Endothelial cell of umbilical vein (primary cell): ENCODE results near the gene PDCD1. TPM values are rescaled to one million over a fixed set of nuclear protein-coding genes. Genes with fewer than 3 reads are reported as not detected.

Source experiments
- BruUV-seq: library from RNA; stranded (reverse); fragments of 400-500 nt; replicated peaks from 2 replicates; lab custom pipeline; 2021; lab: Mats Ljungman, UMichigan
- CTCF ChIA-PET: fragments of 300-600, 350-600 bp; sonication (Branson Sonifier 250); formaldehyde crosslinking; loops from one replicate; lab custom pipeline; 2021; ENCODE audit warnings: antibody characterized with exemption, inconsistent platforms; lab: Charles Lee
- POLR2A ChIA-PET: fragments of 300-600, 350-600 bp; sonication (Branson Sonifier 250); formaldehyde crosslinking; loops from one replicate; lab custom pipeline; 2021; ENCODE audit warnings: antibody characterized with exemption, inconsistent platforms; lab: Charles Lee
- DNase-seq: peaks from one replicate; pipeline ENCODE4 v3.0.0-alpha.2; 2011; ENCODE audit warnings: low read depth, low spot score
- FAIRE-seq: peaks from 2 replicates; lab custom pipeline; 2011; peaks lifted over from hg19 to GRCh38; lab: Jason Lieb, UNC
- H2AFZ ChIP-seq: 2 replicates; pipeline ENCODE4 v1.6.0; 2012; ENCODE audit warnings: low read depth, low read length, control low read depth, inconsistent platforms
- H3K27ac ChIP-seq: 2 replicates; pipeline ENCODE4 v1.5.1; 2011; ENCODE audit warnings: low read depth, mild to moderate bottlenecking, control low read depth, low read length, moderate library complexity; ENCODE audit not compliant: insufficient read depth
- H3K27me3 ChIP-seq, 2 experiments: 2 replicates each; pipeline versions ENCODE4 v1.6.0 to v1.6.1; 2011; ENCODE audit warnings: low read length in 2 of 2, mixed read lengths in 1 of 2; ENCODE audit not compliant: control insufficient read depth in 2 of 2, insufficient read depth in 2 of 2
- H3K36me3 ChIP-seq, 2 experiments: 2 replicates in 1 of 2; 3 replicates in 1 of 2; pipeline ENCODE4 v1.5.1; 2011; ENCODE audit warnings: low read length in 2 of 2, mild to moderate bottlenecking in 1 of 2, moderate library complexity in 1 of 2; ENCODE audit not compliant: control insufficient read depth in 2 of 2, insufficient read depth in 2 of 2; ENCODE audit errors: extremely low read depth in 1 of 2
- H3K4me1 ChIP-seq: 3 replicates; pipeline ENCODE4 v1.5.1; 2011; ENCODE audit warnings: mild to moderate bottlenecking, low read length; ENCODE audit not compliant: control insufficient read depth, insufficient read depth; ENCODE audit errors: extremely low read depth
- H3K4me2 ChIP-seq: 2 replicates; pipeline ENCODE4 v1.6.1; 2011; ENCODE audit warnings: low read length, control low read depth, mixed read lengths; ENCODE audit not compliant: insufficient read depth
- H3K4me3 ChIP-seq, 3 experiments: fragments of 200-600 bp in 1 of 3; sonication (generic), shearing (Covaris generic) in 1 of 3; replicated peaks in 1 of 3; 2 replicates each; pipeline ENCODE4 v1.5.1; 2011 to 2016; ENCODE audit warnings: control low read depth in 3 of 3, low read length in 3 of 3, mild to moderate bottlenecking in 2 of 3, inconsistent platforms in 1 of 3, low read depth in 1 of 3, moderate library complexity in 1 of 3; ENCODE audit not compliant: insufficient read depth in 1 of 3
- H3K79me2 ChIP-seq: 2 replicates; pipeline ENCODE4 v1.6.0; 2012; ENCODE audit warnings: low read length, inconsistent platforms; ENCODE audit not compliant: control insufficient read depth, insufficient read depth
- H3K9ac ChIP-seq: replicated peaks from 2 replicates; pipeline ENCODE3; 2011; ENCODE audit warnings: low read length, control low read depth; ENCODE audit not compliant: insufficient read depth; ENCODE audit errors: extremely low read depth
- H3K9me1 ChIP-seq: replicated peaks from 3 replicates; pipeline ENCODE4 v1.6.0; 2011; ENCODE audit warnings: mild to moderate bottlenecking, low read length; ENCODE audit not compliant: control insufficient read depth, insufficient read depth; ENCODE audit errors: extremely low read depth
- H3K9me3 ChIP-seq: replicated peaks from 2 replicates; pipeline ENCODE4 v1.5.1; 2012; ENCODE audit warnings: low read length, inconsistent platforms; ENCODE audit not compliant: control insufficient read depth, insufficient read depth
- H4K20me1 ChIP-seq: replicated peaks from 2 replicates; pipeline ENCODE3; 2011; ENCODE audit warnings: mild to moderate bottlenecking, low read length; ENCODE audit not compliant: control insufficient read depth, insufficient read depth; ENCODE audit errors: extremely low read depth
- CTCF ChIP-seq, 2 donors: IDR thresholded peaks; 1 replicate in 1 of 2; 2 replicates in 1 of 2; pipeline ENCODE4 v1.5.1; 2011; ENCODE audit warnings: low read length in 2 of 2, mild to moderate bottlenecking in 2 of 2, moderate library complexity in 2 of 2, control low read depth in 1 of 2, inconsistent platforms in 1 of 2, low read depth in 1 of 2; ENCODE audit not compliant: insufficient read depth in 1 of 2; ENCODE audit errors: extremely low read depth in 1 of 2
- EZH2 ChIP-seq: IDR thresholded peaks from 2 replicates; pipeline ENCODE4 v1.6.1; 2012; ENCODE audit warnings: borderline replicate concordance, low read depth, mild to moderate bottlenecking, moderate library complexity, low read length, inconsistent platforms; ENCODE audit not compliant: severe bottlenecking
- FOS ChIP-seq: IDR thresholded peaks from 2 replicates; pipeline ENCODE4 v1.6.1; 2011; ENCODE audit warnings: mild to moderate bottlenecking, low read length, moderate library complexity, borderline replicate concordance; ENCODE audit not compliant: insufficient read depth
- GATA2 ChIP-seq: IDR thresholded peaks from 2 replicates; pipeline ENCODE4 v1.7.0; 2011; ENCODE audit warnings: low read depth, mild to moderate bottlenecking, moderate library complexity, mixed read lengths, low read length; ENCODE audit not compliant: insufficient read length, insufficient read depth
- JUN ChIP-seq: IDR thresholded peaks from 2 replicates; pipeline ENCODE4 v1.6.1; 2011; ENCODE audit warnings: borderline replicate concordance, low read depth; ENCODE audit not compliant: insufficient read length, insufficient read depth
- MYC ChIP-seq: IDR thresholded peaks from one replicate; pipeline ENCODE4 v1.6.1; 2011; ENCODE audit warnings: mild to moderate bottlenecking, low read depth, low read length
- POLR2A ChIP-seq: IDR thresholded peaks from 2 replicates; pipeline ENCODE4 v1.6.1; 2012; ENCODE audit warnings: low read depth, mild to moderate bottlenecking, control low read depth, low read length
- POLR2AphosphoS5 ChIP-seq: IDR thresholded peaks from 2 replicates; pipeline ENCODE4 v1.6.1; 2012; ENCODE audit warnings: low read depth, mild to moderate bottlenecking, control low read depth, low read length, moderate library complexity; ENCODE audit not compliant: insufficient read depth
- dilution Hi-C: fragments of 300-500 bp; cut with MboI; formaldehyde crosslinking; loops from one replicate; pipeline ENCODE4 v1.15.0; 2019; ENCODE audit warnings: low sequenced_read_pairs; ENCODE audit not compliant: extremely low pct_ligation_motif_present
- intact Hi-C: fragments of 100-400 bp; cut with micrococcal nuclease; formaldehyde crosslinking; loops from one replicate; pipeline ENCODE4 v1.10.0; 2022
- polyA plus RNA-seq, 4 experiments: library from polyadenylated mRNA; depleted of rRNA in 3 of 4; stranded (reverse) in 3 of 4; unstranded in 1 of 4; fragments of >200 nt; gene quantifications; 2 replicates each; pipeline versions ENCODE4 v1.2.1 to v1.2.3, GENCODE V29; 2011 to 2012; ENCODE audit warnings: missing spikeins in 1 of 4
- total RNA-seq: library from RNA; stranded (reverse); gene quantifications from 2 replicates; pipeline ENCODE4 v1.2.3, GENCODE V29; 2021
- TF ChIP-seq, protein P1 (sequence below): IDR thresholded peaks from 2 replicates; pipeline ENCODE4 v1.6.1; 2011; ENCODE audit not compliant: insufficient read depth, insufficient read length

The PDCD1 gene
- total and polyA plus RNA-seq, 2 donors (not counting 3 experiments of a cell fraction or from before 2014, with no cell fraction given), result not detected

DNA sequence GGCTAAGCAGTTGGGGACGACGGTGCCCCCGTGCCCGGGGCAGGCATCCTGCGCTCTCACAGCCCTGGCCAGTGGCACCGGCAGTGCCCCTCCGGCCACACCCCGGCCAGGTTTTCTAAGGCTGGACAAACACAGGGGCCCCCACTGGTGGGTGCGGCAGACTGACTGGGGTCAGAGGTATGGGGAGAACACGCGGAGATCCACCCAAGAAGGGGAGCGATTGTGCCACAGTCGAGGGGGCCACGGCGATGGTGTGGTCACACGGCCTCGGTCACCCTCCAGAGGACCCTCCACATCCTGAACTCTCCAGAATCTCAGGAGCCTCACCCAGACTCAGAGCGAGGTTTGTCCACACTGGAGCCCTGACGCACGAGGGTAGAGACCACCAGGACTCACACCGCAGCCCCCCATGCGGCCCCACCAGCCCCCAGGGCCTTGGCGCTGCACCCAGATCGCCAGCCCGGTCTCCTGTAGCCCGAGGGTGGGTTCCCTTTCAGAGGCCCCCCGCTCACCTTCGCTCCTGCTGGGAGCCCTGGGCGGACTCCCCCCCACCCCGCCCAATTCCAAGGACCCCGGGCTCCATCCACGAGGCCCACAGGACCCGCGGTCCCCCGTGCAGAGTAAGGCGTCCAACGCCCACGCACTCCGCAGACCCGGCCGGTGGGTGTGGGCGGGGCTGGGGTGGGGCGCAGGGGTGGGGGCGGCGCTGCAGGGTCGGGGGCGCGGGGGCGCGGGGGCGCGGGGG lies 15.2 kb downstream of the PDCD1 start:
- Histone ChIP-seq H3K9me3 (no peaks in the 10 kb centered on the region), H2AFZ (no peak overlapping the region), H3K27me3 (peaks cover 4 to 6% of the 10 kb centered on the region in 2 experiments), H3K9me1 (no peaks in the 10 kb centered on the region), H3K27ac (no peak overlapping the region), H3K79me2 (no peaks in the 10 kb centered on the region), H3K36me3 (no peaks in the 10 kb centered on the region), H3K9ac (no peak overlapping the region), H4K20me1 (no peaks in the 10 kb centered on the region), H3K4me2 (no peak overlapping the region), H3K4me1 (peaks cover 7% of the 10 kb centered on the region), H3K4me3 (no peak overlapping the region)
- TF ChIP-seq CTCF (IDR thresholded peaks at IDR 0.05; ENCODE audit: extremely low read depth in 1 of 2, insufficient read depth in 1 of 2, low read depth in 1 of 2, low read length in 2 of 2), result no peak
- no peak for TF ChIP-seq POLR2A
- no peak for TF ChIP-seq MYC
- TF ChIP-seq, protein P1, sequence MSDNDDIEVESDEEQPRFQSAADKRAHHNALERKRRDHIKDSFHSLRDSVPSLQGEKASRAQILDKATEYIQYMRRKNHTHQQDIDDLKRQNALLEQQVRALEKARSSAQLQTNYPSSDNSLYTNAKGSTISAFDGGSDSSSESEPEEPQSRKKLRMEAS, result no peak
- TF ChIP-seq JUN, result no peak
- TF ChIP-seq FOS, result no peak
- TF ChIP-seq POLR2AphosphoS5, result no peak
- no peak for TF ChIP-seq EZH2
- no peak for TF ChIP-seq GATA2
- FAIRE-seq (no peak), DNase-seq (no peak)
- no TSS peak for BruUV-seq
- CTCF ChIA-PET, result no interaction called here
- intact Hi-C loops, result no loop called here
- dilution Hi-C loops, result no loop called here
- POLR2A ChIA-PET, result interaction anchor here (0.6 kb wide), 1 partner anchor 625 kb away, joined by 5 read pairs; no protein-coding TSS in a partner anchor
